Measurements from ENCODE around the gene PRM1. TPM values are rescaled to one million over a fixed set of nuclear protein-coding genes. Genes with fewer than 3 reads are reported as not detected.

Gene PRM1
- total and polyA plus RNA-seq, 2 of the 8 experiments (the other 6 are each of a cell fraction or from before 2014, with no cell fraction given): 0.54 to 0.82 TPM

DNA sequence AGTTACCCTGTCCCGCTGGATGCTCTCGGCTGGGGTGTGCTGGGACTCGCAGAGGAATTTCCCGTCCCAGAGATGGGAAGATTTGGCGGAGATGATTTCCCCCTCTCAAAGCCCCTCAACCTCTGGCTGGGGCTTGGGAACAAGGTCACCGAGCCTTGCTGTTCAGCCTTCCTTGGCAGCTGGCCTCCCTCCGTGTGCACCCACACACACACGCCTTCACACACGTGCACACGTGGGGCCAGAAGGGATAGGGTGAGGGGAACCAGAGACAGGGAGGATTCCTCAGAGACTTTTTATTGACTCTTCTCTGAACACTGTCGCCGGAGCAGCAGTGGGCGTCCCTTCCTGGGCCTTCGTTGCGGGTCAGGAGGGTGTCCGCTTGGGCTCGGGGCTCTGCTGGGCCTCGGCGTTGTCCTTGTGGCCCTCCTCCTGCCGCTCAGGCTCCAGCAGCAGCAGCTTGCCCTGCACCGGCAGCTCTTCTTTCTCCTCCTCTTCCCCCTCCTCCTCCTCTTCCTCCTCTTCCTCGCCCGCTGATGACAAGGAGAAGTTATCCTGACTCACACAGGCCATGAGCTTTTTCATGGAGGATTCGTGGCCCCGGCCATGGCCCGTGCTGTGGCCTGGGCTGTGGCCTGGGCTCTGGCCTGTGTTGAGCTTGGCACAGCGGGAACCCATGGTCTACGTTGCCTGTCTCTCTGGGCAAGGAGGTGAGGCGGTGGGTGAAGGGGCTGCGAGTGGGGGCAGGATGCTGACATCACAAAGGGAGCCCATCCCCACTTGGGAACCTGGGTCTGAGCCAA lies 8.0 kb downstream of the PRM1 start, which contains the start of gene PRM3 (continued):
- TF ChIP-seq CTCF (IDR thresholded peaks at IDR 0.05; ENCODE audit: control extremely low read depth in 1 of 3, insufficient read depth in 1 of 3, low read depth in 1 of 3, low read length in 3 of 3) (no peak), TCF12 (IDR thresholded peaks at IDR 0.05; ENCODE audit: low read depth, low read length) (no peak)

Data from H1 (cell line).